Upper lobe of left lung (tissue), 6 donors: Measurements from ENCODE around the gene ASTN1. TPM values are rescaled to one million over a fixed set of nuclear protein-coding genes. Genes with fewer than 3 reads are reported as not detected.

ENCODE experiments used
- ATAC-seq, 2 donors: fragments of 200-7000 bp; cut with Tn5 transposase; one replicate each; pipeline ENCODE4 v1.9.1; 2022; ENCODE audit warnings: mild to moderate bottlenecking in 2 of 2, moderate library complexity in 2 of 2; ENCODE audit not compliant: low FRiP score in 2 of 2
- DNase-seq, 2 donors: peaks; one replicate each; pipeline ENCODE4 v3.0.0-alpha.2; 2019 to 2020
- H3K27ac ChIP-seq, 4 donors: fragments of 200-600 bp; sonication (generic); one replicate each; pipeline ENCODE4 v1.5.1; 2016 to 2019
- H3K27me3 ChIP-seq, 4 donors: fragments of 200-600 bp; sonication (generic); one replicate each; pipeline ENCODE4 v1.5.1; 2017 to 2019
- H3K36me3 ChIP-seq, 4 donors: fragments of 200-600 bp; sonication (generic); one replicate each; pipeline ENCODE4 v1.5.1; 2016 to 2019
- H3K4me1 ChIP-seq, 4 donors: fragments of 200-600 bp; sonication (generic); one replicate each; pipeline ENCODE4 v1.5.1; 2018 to 2019
- H3K4me3 ChIP-seq, 4 donors: fragments of 200-600 bp; sonication (generic); one replicate each; pipeline ENCODE4 v1.5.1; 2017 to 2019; ENCODE audit warnings: mild to moderate bottlenecking in 2 of 4, moderate library complexity in 1 of 4
- H3K9me3 ChIP-seq, 4 donors: fragments of 200-600 bp; sonication (generic); one replicate each; pipeline ENCODE4 v1.5.1; 2018 to 2019
- EP300 ChIP-seq, 4 donors: sonication (generic); formaldehyde crosslinking; IDR thresholded peaks; one replicate each; pipeline ENCODE4 v1.5.1; 2017; ENCODE audit warnings: antibody characterized with exemption in 4 of 4, control low read depth in 2 of 4
- POLR2A ChIP-seq, 4 donors: fragments of 450-650 bp; IDR thresholded peaks; one replicate each; pipeline ENCODE4 v1.5.1; 2016 to 2017; ENCODE audit warnings: antibody characterized with exemption in 4 of 4, mild to moderate bottlenecking in 2 of 4
- POLR2AphosphoS5 ChIP-seq, 2 donors: sonication (generic); formaldehyde crosslinking; IDR thresholded peaks; one replicate each; pipeline ENCODE4 v1.5.1; 2017; ENCODE audit warnings: antibody characterized with exemption in 2 of 2
- WGBS, 2 donors: methylation state at CpG; one replicate each; pipeline ENCODE4 v1.1.5; 2017 to 2018; 5-methylcytosine and 5-hydroxymethylcytosine counted together
- total RNA-seq, 6 donors: library from RNA; depleted of rRNA in 4 of 6; stranded (reverse); fragments of >200 nt in 4 of 6; gene quantifications; one replicate each; pipeline versions ENCODE4 v1.1.0 to v1.2.1, GENCODE V29; 2016 to 2021
- TF ChIP-seq, protein P1 (sequence below), 6 experiments: fragments of 450-650 bp in 4 of 6; fragments of 200-600 bp in 2 of 6; sonication (generic) in 2 of 6; IDR thresholded peaks; one replicate each; pipeline ENCODE4 v1.5.1; 2016 to 2019; ENCODE audit warnings: antibody characterized with exemption in 6 of 6
- donor health status: DM: no; HTN: no; CAD: no; lungs with moderate emphysema.
- donor health status: DM: no; HTN: yes; CAD: no; lungs with severe emphysema.

ASTN1 gene
- total RNA-seq, 6 donors from 2014 or later, result 0.15 to 1.0 (median 0.32) TPM; not detected in 2

DNA sequence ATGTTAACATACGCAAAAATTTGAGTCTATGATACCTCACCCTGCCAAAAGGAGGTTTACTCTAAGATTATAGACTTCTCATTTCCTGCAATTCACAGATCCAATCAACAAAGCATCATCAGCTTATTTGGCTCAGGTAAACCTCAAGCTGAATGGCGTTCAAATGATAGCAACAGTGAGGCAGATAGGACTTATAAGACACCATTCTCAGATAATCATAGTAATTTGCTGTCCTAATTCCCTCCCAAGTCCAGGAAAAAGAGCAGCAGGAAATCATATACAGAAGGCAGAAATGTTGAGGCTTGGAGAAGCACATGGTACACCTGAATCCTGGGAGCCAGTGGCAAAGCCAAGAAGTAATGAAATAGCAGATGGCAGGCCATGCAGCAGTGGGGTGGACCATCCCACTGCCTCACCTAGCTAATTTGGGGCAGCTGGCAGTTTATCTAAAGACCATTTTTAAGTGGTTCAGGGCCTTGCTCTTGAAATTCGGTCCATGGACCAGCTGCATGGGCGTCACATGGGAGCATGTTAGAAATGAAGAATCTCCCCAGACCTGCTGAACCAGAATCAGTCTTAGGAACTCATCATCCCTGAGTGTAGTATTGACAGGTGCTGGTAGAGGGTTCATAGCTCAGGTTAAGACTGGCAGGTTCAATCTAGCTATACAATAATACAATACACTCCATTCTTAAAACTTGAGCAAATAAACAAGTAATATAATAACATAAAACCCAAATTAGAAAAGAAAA lies 57.7 kb downstream of the ASTN1 start:
- 63 to 72% methylated on average over 3 to 4 of the region's 4 CpGs for WGBS, 2 donors
- Histone ChIP-seq H3K9me3 (no peaks in the 10 kb centered on the region), H3K36me3 (no peaks in the 10 kb centered on the region), H3K4me1 (no peaks in the 10 kb centered on the region), H3K27me3 (no peaks in the 10 kb centered on the region), H3K4me3 (no peak overlapping the region), H3K27ac (no peak overlapping the region)
- TF ChIP-seq, protein P1, sequence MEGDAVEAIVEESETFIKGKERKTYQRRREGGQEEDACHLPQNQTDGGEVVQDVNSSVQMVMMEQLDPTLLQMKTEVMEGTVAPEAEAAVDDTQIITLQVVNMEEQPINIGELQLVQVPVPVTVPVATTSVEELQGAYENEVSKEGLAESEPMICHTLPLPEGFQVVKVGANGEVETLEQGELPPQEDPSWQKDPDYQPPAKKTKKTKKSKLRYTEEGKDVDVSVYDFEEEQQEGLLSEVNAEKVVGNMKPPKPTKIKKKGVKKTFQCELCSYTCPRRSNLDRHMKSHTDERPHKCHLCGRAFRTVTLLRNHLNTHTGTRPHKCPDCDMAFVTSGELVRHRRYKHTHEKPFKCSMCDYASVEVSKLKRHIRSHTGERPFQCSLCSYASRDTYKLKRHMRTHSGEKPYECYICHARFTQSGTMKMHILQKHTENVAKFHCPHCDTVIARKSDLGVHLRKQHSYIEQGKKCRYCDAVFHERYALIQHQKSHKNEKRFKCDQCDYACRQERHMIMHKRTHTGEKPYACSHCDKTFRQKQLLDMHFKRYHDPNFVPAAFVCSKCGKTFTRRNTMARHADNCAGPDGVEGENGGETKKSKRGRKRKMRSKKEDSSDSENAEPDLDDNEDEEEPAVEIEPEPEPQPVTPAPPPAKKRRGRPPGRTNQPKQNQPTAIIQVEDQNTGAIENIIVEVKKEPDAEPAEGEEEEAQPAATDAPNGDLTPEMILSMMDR (IDR thresholded peaks at IDR 0.05), result no peak
- TF ChIP-seq POLR2A (IDR thresholded peaks at IDR 0.05) (no peak), POLR2AphosphoS5 (IDR thresholded peaks at IDR 0.05) (no peak), EP300 (IDR thresholded peaks at IDR 0.05) (no peak)
- DNase-seq, result no peak
- no peak for ATAC-seq

DNA sequence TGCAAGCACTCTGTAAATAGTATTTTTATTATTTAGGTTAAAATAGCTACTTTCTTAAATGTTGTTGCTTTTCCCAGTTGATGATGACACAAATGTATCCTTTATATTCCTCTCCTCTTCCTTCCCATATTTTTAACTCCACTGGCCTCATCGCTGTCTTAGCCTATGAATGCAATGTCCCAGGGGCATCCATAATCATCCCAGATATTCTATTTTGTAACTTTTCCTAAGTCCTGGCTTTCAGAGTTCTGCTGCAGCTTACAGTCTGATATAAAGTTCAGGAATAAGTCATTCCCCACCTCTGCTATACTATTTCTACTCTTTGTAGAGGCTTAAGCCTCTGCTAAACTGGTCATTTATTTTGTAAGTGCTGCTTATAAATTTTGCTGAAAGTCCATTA lies 58.3 kb downstream of the ASTN1 start:
- H3K27me3 ChIP-seq, result no peaks in the 10 kb centered on the region

DNA sequence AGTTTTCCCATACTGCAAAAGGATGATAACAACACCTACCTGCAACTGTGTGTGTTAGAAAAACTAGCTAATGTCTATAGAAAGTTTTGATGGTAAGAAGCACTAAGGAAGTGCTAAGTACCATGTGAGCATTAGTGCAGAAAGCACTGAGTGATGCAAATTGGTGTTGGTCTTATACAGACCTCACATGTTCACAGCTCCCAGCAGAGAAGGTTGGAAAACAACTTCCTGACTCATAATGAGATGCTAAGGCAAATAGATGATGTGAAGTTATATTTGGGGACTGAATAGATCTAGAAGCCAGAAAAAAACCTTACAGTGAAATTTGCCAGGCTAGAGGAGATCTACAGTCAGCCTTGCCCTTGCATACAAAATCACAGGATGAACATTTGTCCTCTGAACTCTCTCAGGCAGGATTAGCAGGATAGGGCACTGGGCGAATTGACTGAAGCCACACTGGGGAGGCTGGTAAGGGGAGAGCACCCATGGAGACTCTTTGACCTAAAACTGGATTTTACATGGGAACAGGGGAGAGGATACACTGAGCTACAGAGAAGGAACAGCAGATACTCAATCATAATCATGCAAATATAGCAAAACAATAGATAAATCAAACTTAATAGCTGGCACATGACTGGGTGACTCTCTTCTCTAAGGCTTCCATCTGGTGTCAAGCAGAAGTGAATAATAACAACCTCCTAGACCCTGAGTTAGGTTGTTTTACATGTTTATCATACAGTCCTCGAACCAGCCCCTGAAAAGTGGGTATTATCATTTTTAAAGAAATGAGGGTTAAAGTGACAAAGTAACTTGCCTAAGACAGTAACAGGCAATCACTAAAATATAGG lies 61.3 kb downstream of the ASTN1 start:
- ATAC-seq (no peak), DNase-seq (no peak)
- no peaks in the 10 kb centered on the region for H3K4me1 ChIP-seq
- WGBS, 2 donors, result 69 to 75% methylated on average over 2 of the region's 2 CpGs
- TF ChIP-seq EP300 (IDR thresholded peaks at IDR 0.05) (no peak), POLR2A (IDR thresholded peaks at IDR 0.05) (no peak), POLR2AphosphoS5 (IDR thresholded peaks at IDR 0.05) (no peak)
- TF ChIP-seq, protein P1 (IDR thresholded peaks at IDR 0.05), result no peak
- no peak overlapping the region for H3K4me3 ChIP-seq
- H3K27ac ChIP-seq, result no peak overlapping the region
- no peaks in the 10 kb centered on the region for H3K9me3 ChIP-seq
- H3K27me3 ChIP-seq, result no peaks in the 10 kb centered on the region
- no peaks in the 10 kb centered on the region for H3K36me3 ChIP-seq

More for the DNA sequence above, 58.3 kb downstream of the ASTN1 start:
- WGBS, 2 donors, result 82 to 95% methylated on average over 1 of the region's 1 CpG
- Histone ChIP-seq H3K27ac (no peak overlapping the region), H3K9me3 (no peaks in the 10 kb centered on the region), H3K4me3 (no peak overlapping the region), H3K4me1 (no peaks in the 10 kb centered on the region), H3K36me3 (no peaks in the 10 kb centered on the region)
- ATAC-seq (no peak), DNase-seq (no peak)
- TF ChIP-seq POLR2AphosphoS5 (IDR thresholded peaks at IDR 0.05) (no peak), POLR2A (IDR thresholded peaks at IDR 0.05) (no peak), EP300 (IDR thresholded peaks at IDR 0.05) (no peak)
- TF ChIP-seq, protein P1 (IDR thresholded peaks at IDR 0.05), result no peak

DNA sequence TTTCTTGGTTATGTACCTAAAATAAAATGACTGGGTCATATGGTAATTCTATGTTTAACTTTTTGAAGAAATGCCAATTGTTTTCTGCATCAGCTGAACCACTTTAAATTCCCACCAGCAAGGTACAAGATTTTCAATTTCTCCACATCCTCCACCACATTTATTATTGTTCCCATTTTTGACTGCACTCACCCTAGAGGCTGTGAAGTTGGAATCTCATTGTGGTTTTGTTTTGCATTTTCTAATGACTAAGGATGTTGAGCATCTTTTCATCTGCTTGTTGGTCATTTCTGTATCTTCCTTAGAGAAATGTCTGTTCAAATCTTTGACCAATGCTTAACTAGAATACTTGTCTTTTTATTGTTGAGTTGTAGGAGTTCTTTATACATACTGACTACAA lies 72.5 kb downstream of the ASTN1 start:
- TF ChIP-seq POLR2A (IDR thresholded peaks at IDR 0.05), result no peak
- no peak for TF ChIP-seq POLR2AphosphoS5 (IDR thresholded peaks at IDR 0.05)
- TF ChIP-seq, protein P1 (IDR thresholded peaks at IDR 0.05), result no peak
- Histone ChIP-seq H3K27me3 (no peaks in the 10 kb centered on the region), H3K4me1 (no peaks in the 10 kb centered on the region), H3K27ac (no peak overlapping the region), H3K9me3 (no peaks in the 10 kb centered on the region), H3K4me3 (no peak overlapping the region), H3K36me3 (no peaks in the 10 kb centered on the region)
- ATAC-seq, result no peak
- DNase-seq, result no peak
